HG03060 (cell line): ENCODE data around the gene PRPF18.

ENCODE experiments used
- ATAC-seq: cut with Tn5 transposase; IDR thresholded peaks from one replicate; pipeline ENCODE4 v1.9.1; 2021; ENCODE audit warnings: low read depth, moderate number of reproducible peaks; ENCODE audit not compliant: unreplicated experiment

Gene PRPF18

DNA sequence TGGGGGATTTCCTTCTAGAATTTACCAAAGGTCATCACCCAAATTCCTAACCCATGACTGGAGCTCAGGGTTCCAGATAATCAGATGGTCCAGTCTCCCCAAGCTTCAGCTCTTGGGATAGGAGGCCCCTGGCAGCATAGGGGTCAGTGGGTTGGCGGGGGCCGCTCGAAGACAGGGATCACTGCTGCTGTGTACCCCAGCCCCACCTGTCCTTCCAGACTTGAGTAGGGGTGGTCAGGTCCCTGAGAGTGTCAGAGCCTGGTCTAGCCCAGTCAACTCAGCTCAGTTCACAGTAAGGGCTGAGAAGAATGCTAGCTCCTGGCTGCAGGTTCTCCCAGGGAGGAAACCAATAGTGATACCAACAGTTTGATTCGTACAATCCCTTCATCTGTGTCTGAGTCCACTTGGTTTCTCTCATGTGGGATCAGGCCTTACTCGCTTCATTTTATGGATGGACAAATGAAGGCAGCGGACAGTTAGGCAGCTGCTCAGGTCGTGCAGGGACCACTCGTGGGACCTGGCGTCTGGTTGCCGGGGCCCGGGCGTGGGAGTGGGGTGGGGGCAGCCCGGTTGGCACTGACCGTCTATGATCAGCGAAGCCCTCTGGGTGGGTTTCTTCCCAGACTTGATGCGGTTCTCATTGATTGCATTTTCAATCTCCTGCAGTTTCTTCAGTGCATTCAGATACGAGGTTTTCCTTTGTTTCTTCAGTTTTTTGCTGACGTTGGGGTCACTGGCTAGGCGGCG lies 78.9 kb downstream of the PRPF18 start:
- ATAC-seq: no peak

DNA sequence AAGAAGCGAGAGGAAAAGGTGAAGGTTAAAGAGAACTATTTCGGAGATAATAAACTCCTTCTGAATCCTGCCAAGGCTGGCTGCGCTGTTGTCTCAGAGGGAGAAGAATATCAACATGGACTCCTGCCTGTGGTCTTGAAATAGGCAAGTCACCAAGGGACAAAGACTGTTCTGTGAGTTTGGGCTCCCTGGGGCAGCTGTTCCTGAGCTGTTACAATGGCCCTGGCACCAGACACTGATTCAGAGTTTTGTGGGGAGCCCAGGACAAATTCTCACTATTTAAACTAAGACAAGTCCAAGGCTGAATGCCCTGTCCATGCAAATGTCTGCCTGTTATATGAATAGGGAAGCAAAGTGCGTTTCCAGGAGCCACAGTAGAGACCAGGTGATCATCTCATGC lies 81.4 kb downstream of the PRPF18 start:
- ATAC-seq: no peak

- no peak for ATAC-seq
Observed at GRCh38 chr10:13669182-13669855, 82.6 kb downstream of the PRPF18 start.

GRCh38 chr10:13669901-13670300 lies 83.1 kb downstream of the PRPF18 start:
- ATAC-seq: no peak

GRCh38 chr10:13670311-13670710 lies 83.5 kb downstream of the PRPF18 start:
- no peak for ATAC-seq

DNA sequence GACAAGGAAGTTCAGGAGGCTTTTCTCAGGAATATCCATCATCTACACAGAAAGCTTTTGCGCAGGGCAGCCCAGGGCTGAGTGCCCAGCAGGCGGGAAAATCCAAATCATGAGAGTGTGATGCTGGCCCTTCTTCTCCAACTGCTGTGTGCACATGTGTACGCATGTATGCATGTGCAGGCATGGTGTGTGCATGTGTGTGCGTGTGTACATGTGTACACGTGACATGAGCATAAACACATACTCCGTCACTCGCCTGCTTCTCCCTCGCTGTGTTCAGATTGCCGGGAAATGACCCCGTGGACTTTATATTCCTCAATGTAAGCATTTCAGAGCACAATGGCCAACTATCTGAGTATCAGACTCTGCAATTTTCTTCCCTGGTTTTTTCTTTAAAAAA lies 85.1 kb downstream of the PRPF18 start:
- ATAC-seq: no peak

DNA sequence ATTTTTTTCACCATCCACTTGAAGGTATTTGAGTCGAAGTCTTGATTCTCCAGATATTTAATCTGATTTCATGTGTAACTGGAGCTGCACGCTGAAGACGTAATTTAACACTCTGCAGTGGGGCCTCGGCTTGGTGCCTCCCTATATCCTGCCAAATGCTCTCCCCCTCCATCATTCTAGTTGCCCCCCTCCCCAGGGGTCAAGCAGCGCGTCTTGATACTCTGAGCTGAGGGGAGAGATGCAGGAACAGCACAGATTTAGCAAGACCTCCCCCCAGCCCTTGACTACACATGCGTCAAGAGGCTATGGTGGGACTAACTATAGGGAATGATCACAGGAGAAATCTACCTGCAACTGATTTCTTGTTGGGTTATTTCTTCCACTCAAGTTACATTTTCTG lies 85.8 kb downstream of the PRPF18 start:
- no peak for ATAC-seq

- ATAC-seq: no peak
Observed at GRCh38 chr10:13673156-13673555, 86.4 kb downstream of the PRPF18 start.

DNA sequence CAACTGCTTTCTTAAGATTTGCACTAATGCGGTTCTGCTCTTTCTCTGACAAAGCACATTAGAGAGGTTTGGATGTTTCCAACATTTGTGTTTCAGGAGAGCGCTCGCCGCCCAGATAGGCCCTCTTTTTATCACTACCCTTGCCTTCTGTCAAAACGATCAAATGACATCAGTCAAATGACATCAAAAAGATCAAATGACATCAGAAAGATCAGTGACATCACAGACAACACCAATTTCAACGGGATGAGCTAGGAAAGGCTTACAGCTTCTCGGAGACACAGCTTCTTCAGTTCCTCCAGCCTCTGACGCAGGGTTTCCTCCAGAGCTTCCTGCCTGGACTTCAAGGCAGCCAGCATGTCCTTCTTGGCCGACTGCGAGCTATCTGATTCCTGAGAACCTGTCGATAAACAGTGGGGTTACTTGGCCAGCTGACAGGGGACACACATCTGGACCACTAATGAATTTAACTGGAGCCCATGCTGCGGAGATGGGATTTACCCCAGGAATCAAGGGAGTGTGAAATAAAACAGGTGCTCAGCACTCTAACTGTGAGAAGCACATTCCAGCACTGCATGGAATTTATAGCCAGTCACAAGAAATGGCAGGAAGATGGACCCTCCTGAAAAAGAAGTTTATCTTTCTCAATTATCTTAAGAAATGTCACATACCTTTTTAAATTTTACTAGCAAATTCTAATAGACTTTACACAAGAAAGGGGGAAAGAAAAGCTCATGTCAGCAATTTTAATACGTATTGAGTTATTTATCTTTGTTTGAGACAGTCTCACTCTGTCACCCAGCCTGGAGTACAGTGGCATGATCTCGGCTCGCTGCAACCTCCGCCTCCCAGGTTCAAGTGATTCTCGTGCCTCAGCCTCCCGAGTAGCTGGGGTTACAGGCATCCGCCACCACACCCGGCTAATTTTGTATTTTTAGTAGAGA lies 88.2 kb downstream of the PRPF18 start:
- ATAC-seq: no peak

GRCh38 chr10:13678101-13678843 lies 91.5 kb downstream of the PRPF18 start:
- no peak for ATAC-seq
